ENCODE results near the gene SPR.

GRCh38 chr2:72915320-72915906 is 28.2 kb downstream of the SPR start:
- TF ChIP-seq CTCF (tag by site-specific recombination; IDR thresholded peaks at IDR 0.05) (no peak), SETDB1 (IDR thresholded peaks at IDR 0.05; ENCODE audit: insufficient read length, low read length) (no peak), ZNF335 (tag by site-specific recombination; conservative IDR thresholded peaks at IDR 0.05) (no peak; the same call in 1 of the 2 replicates), ZNF518A (tag by site-specific recombination; conservative IDR thresholded peaks at IDR 0.05; ENCODE audit: low read depth) (no peak), ZNF830 (tag by site-specific recombination; IDR thresholded peaks at IDR 0.05; ENCODE audit: low read depth) (no peak), PRDM6 (tag by site-specific recombination; IDR thresholded peaks at IDR 0.05) (no peak), ZNF623 (tag by site-specific recombination; IDR thresholded peaks at IDR 0.05) (no peak), YY1 (tag by site-specific recombination; IDR thresholded peaks at IDR 0.05) (no peak), ZXDB (tag by site-specific recombination; IDR thresholded peaks at IDR 0.05) (no peak), ZNF501 (tag by site-specific recombination; IDR thresholded peaks at IDR 0.05) (no peak)

Data from HEK293 (cell line).